T-helper 2 cell treated with Interferon-gamma antibody and Interleukin-4, amounts not matched to agents 5 μg/mL and 100 μg/mL, for 36 hours (primary cell): ENCODE data around the gene WSB1.
"Not testable (repeated sequence)": the region's sequence is repeated elsewhere in the genome, so short reads cannot be mapped to it uniquely, and the experiment has no call there.

Experiments used
- DNase-seq: peaks from one replicate; pipeline ENCODE4 v3.0.0; 2021; ENCODE audit warnings: low spot score
- H3K27ac Mint-ChIP-seq: one replicate; pipeline ENCODE4 v1.8.0; 2021; ENCODE audit warnings: mild to moderate bottlenecking, mixed read lengths
- H3K27me3 Mint-ChIP-seq: one replicate; pipeline ENCODE4 v1.8.0; 2021; ENCODE audit warnings: low read depth, mixed read lengths
- H3K36me3 Mint-ChIP-seq: one replicate; pipeline ENCODE4 v1.8.0; 2021; ENCODE audit warnings: low read depth, mixed read lengths
- H3K4me1 Mint-ChIP-seq: one replicate; pipeline ENCODE4 v1.8.0; 2021; ENCODE audit warnings: low read depth, mixed read lengths
- H3K4me3 Mint-ChIP-seq: one replicate; pipeline ENCODE4 v1.8.0; 2022; ENCODE audit warnings: mild to moderate bottlenecking, moderate library complexity, mixed read lengths
- H3K9me3 Mint-ChIP-seq: one replicate; pipeline ENCODE4 v1.8.0; 2021; ENCODE audit warnings: mixed read lengths

The WSB1 gene

GRCh38 chr17:27264068-27264812 lies 29.7 kb upstream of the WSB1 start:
- no peak overlapping the region for H3K27ac Mint-ChIP-seq
- no peaks in the 10 kb centered on the region for H3K4me1 Mint-ChIP-seq
- H3K27me3 Mint-ChIP-seq: peaks cover 18% of the 10 kb centered on the region
- H3K9me3 Mint-ChIP-seq: no peaks in the 10 kb centered on the region
- H3K4me3 Mint-ChIP-seq: no peak overlapping the region
- no peaks in the 10 kb centered on the region for H3K36me3 Mint-ChIP-seq
- no peak for DNase-seq

GRCh38 chr17:27265333-27265732 lies 28.6 kb upstream of the WSB1 start:
- H3K9me3 Mint-ChIP-seq: no peaks in the 10 kb centered on the region

GRCh38 chr17:27266228-27266627 lies 27.7 kb upstream of the WSB1 start:
- H3K4me3 Mint-ChIP-seq: no peak overlapping the region
- H3K4me1 Mint-ChIP-seq: no peaks in the 10 kb centered on the region
- H3K27me3 Mint-ChIP-seq: peaks cover 27% of the 10 kb centered on the region
- no peak overlapping the region for H3K27ac Mint-ChIP-seq
- no peak for DNase-seq
- no peaks in the 10 kb centered on the region for H3K36me3 Mint-ChIP-seq
- no peaks in the 10 kb centered on the region for H3K9me3 Mint-ChIP-seq

More at GRCh38 chr17:27265333-27265732, 28.6 kb upstream of the WSB1 start:
- Mint-ChIP-seq H3K27ac (no peak overlapping the region), H3K36me3 (no peaks in the 10 kb centered on the region), H3K4me3 (no peak overlapping the region), H3K27me3 (peaks cover 27% of the 10 kb centered on the region), H3K4me1 (no peaks in the 10 kb centered on the region)
- DNase-seq: no peak

GRCh38 chr17:27268394-27269085 lies 25.4 kb upstream of the WSB1 start:
- Mint-ChIP-seq H3K4me3 (no peak overlapping the region), H3K27ac (no peak overlapping the region), H3K4me1 (no peaks in the 10 kb centered on the region), H3K27me3 (peaks cover 20% of the 10 kb centered on the region), H3K36me3 (no peaks in the 10 kb centered on the region), H3K9me3 (no peaks in the 10 kb centered on the region)
- no peak for DNase-seq

- Mint-ChIP-seq H3K4me3 (no peak overlapping the region), H3K27ac (no peak overlapping the region), H3K4me1 (no peaks in the 10 kb centered on the region), H3K9me3 (no peaks in the 10 kb centered on the region), H3K36me3 (no peaks in the 10 kb centered on the region), H3K27me3 (peaks cover 20% of the 10 kb centered on the region)
- no peak for DNase-seq
These were observed 24.7 kb upstream of the WSB1 start for GRCh38 chr17:27269201-27269600.

GRCh38 chr17:27269974-27270373 lies 23.9 kb upstream of the WSB1 start:
- no peaks in the 10 kb centered on the region for H3K36me3 Mint-ChIP-seq
- DNase-seq: no peak
- no peaks in the 10 kb centered on the region for H3K4me1 Mint-ChIP-seq
- peaks cover 20% of the 10 kb centered on the region for H3K27me3 Mint-ChIP-seq
- H3K27ac Mint-ChIP-seq: no peak overlapping the region
- H3K4me3 Mint-ChIP-seq: no peak overlapping the region
- H3K9me3 Mint-ChIP-seq: no peaks in the 10 kb centered on the region

- Mint-ChIP-seq H3K36me3 (no peaks in the 10 kb centered on the region), H3K27ac (no peak overlapping the region), H3K4me1 (no peaks in the 10 kb centered on the region), H3K27me3 (peaks cover 2% of the 10 kb centered on the region), H3K9me3 (no peaks in the 10 kb centered on the region), H3K4me3 (no peak overlapping the region)
- DNase-seq: no peak
These were observed 17.2 kb upstream of the WSB1 start for GRCh38 chr17:27276653-27277156.

- not testable (repeated sequence) for H3K36me3 Mint-ChIP-seq, H3K9me3 Mint-ChIP-seq, H3K4me1 Mint-ChIP-seq, H3K4me3 Mint-ChIP-seq, DNase-seq, H3K27ac Mint-ChIP-seq
- peaks cover 13% of the 10 kb centered on the region for H3K27me3 Mint-ChIP-seq
These were observed 14.8 kb upstream of the WSB1 start for GRCh38 chr17:27279132-27279531.

GRCh38 chr17:27280527-27280926 lies 13.4 kb upstream of the WSB1 start:
- Mint-ChIP-seq H3K4me1 (peaks cover 1% of the 10 kb centered on the region), H3K4me3 (no peak overlapping the region), H3K36me3 (no peaks in the 10 kb centered on the region)

GRCh38 chr17:27281438-27281837 lies 12.5 kb upstream of the WSB1 start:
- Mint-ChIP-seq H3K27me3 (peaks cover 22% of the 10 kb centered on the region), H3K27ac (no peak overlapping the region), H3K4me1 (peaks cover 1% of the 10 kb centered on the region), H3K36me3 (no peaks in the 10 kb centered on the region), H3K9me3 (no peaks in the 10 kb centered on the region), H3K4me3 (no peak overlapping the region)
- no peak for DNase-seq

More at GRCh38 chr17:27280527-27280926, 13.4 kb upstream of the WSB1 start:
- H3K27me3 Mint-ChIP-seq: peaks cover 22% of the 10 kb centered on the region
- no peaks in the 10 kb centered on the region for H3K9me3 Mint-ChIP-seq
- H3K27ac Mint-ChIP-seq: no peak overlapping the region
- DNase-seq: no peak

GRCh38 chr17:27282054-27282551 lies 11.8 kb upstream of the WSB1 start:
- no peak overlapping the region for H3K27ac Mint-ChIP-seq
- H3K4me3 Mint-ChIP-seq: no peak overlapping the region
- peaks cover 22% of the 10 kb centered on the region for H3K27me3 Mint-ChIP-seq
- peaks cover 1% of the 10 kb centered on the region for H3K4me1 Mint-ChIP-seq
- no peak for DNase-seq
- H3K36me3 Mint-ChIP-seq: no peaks in the 10 kb centered on the region
- H3K9me3 Mint-ChIP-seq: no peaks in the 10 kb centered on the region

GRCh38 chr17:27283060-27283459 lies 10.9 kb upstream of the WSB1 start:
- Mint-ChIP-seq H3K27me3 (peaks cover 25% of the 10 kb centered on the region), H3K4me3 (no peak overlapping the region), H3K36me3 (no peaks in the 10 kb centered on the region), H3K9me3 (no peaks in the 10 kb centered on the region), H3K27ac (no peak overlapping the region), H3K4me1 (peaks cover 1% of the 10 kb centered on the region)
- no peak for DNase-seq

- no peak overlapping the region for H3K27ac Mint-ChIP-seq
- no peaks in the 10 kb centered on the region for H3K36me3 Mint-ChIP-seq
- H3K4me3 Mint-ChIP-seq: no peak overlapping the region
- H3K4me1 Mint-ChIP-seq: peaks cover 1% of the 10 kb centered on the region
- DNase-seq: no peak
- no peaks in the 10 kb centered on the region for H3K9me3 Mint-ChIP-seq
- H3K27me3 Mint-ChIP-seq: peaks cover 30% of the 10 kb centered on the region
These were observed 10.2 kb upstream of the WSB1 start for GRCh38 chr17:27283751-27284150.

GRCh38 chr17:27284811-27285415 lies 9.0 kb upstream of the WSB1 start:
- H3K27me3 Mint-ChIP-seq: peaks cover 34% of the 10 kb centered on the region
- no peaks in the 10 kb centered on the region for H3K9me3 Mint-ChIP-seq
- no peak for DNase-seq
- no peaks in the 10 kb centered on the region for H3K36me3 Mint-ChIP-seq
- H3K4me3 Mint-ChIP-seq: no peak overlapping the region
- peaks cover 1% of the 10 kb centered on the region for H3K4me1 Mint-ChIP-seq
- H3K27ac Mint-ChIP-seq: no peak overlapping the region
